ENCODE data around the gene DCDC2C.

GRCh38 chr2:3839476-3839875, 136.1 kb downstream of the DCDC2C start:
- no peak for TF ChIP-seq SALL2 (tag by site-specific recombination; IDR thresholded peaks at IDR 0.05; ENCODE audit: borderline replicate concordance)
- no peak for TF ChIP-seq TRIM28 (IDR thresholded peaks at IDR 0.05; ENCODE audit: borderline replicate concordance, low read length)
- no peak for TF ChIP-seq ZNF133 (tag by site-specific recombination; IDR thresholded peaks at IDR 0.05)
- no peak for TF ChIP-seq ZNF768 (tag by site-specific recombination; IDR thresholded peaks at IDR 0.05)
- no peak for TF ChIP-seq CTCF (tag by site-specific recombination; IDR thresholded peaks at IDR 0.05)
- TF ChIP-seq ZNF777 (tag by site-specific recombination; IDR thresholded peaks at IDR 0.05; ENCODE audit: borderline replicate concordance): no peak

Data from HEK293 (cell line).